SK-N-SH (cell line): ENCODE results near the gene FAM200A. TPM values are rescaled to one million over a fixed set of nuclear protein-coding genes. Genes with fewer than 3 reads are reported as not detected.

ENCODE experiments used
- CTCF ChIA-PET: fragments of 300-600, 350-600 bp; formaldehyde crosslinking; extraction: SDS; loops from one replicate; lab custom pipeline; 2021; lab: Yijun Ruan, JAX
- POLR2A ChIA-PET: fragments of 350-600 bp; sonication (Branson Sonifier 250); formaldehyde crosslinking; extraction: SDS; loops from one replicate; lab custom pipeline; 2020; ENCODE audit warnings: antibody characterized with exemption, inconsistent platforms; lab: Yijun Ruan, JAX
- DNase-seq: peaks from one replicate; pipeline ENCODE4 v3.0.0; 2012
- H2AFZ ChIP-seq: fragments of 200-600 bp; sonication (generic); 2 replicates; pipeline ENCODE4 v1.8.1; 2016; ENCODE audit warnings: antibody characterized with exemption, mild to moderate bottlenecking, low read depth
- H3F3A ChIP-seq: fragments of 200-600 bp; sonication (generic); replicated peaks from 2 replicates; pipeline ENCODE3; 2016; ENCODE audit warnings: antibody characterized with exemption, mild to moderate bottlenecking; ENCODE audit not compliant: insufficient read depth
- H3K27ac ChIP-seq, 2 experiments: fragments of 200-500 bp in 1 of 2; fragments of 200-600 bp in 1 of 2; sonication (Bioruptor generic) in 1 of 2; sonication (generic), shearing (Covaris generic) in 1 of 2; 2 replicates each; pipeline versions ENCODE4 v1.5.1 to v1.6.1; 2014 to 2016; ENCODE audit warnings: low read depth in 2 of 2, inconsistent platforms in 1 of 2, low read length in 1 of 2, mild to moderate bottlenecking in 1 of 2, mixed read lengths in 1 of 2
- H3K27me3 ChIP-seq: fragments of 200-600 bp; sonication (generic), shearing (Covaris generic); 2 replicates; pipeline ENCODE4 v1.6.1; 2016; ENCODE audit warnings: mixed run types; ENCODE audit not compliant: insufficient read depth
- H3K36me3 ChIP-seq, 2 experiments: fragments of 200-500 bp in 1 of 2; fragments of 200-600 bp in 1 of 2; sonication (Bioruptor generic) in 1 of 2; sonication (generic) in 1 of 2; replicated peaks in 1 of 2; 2 replicates each; pipeline versions ENCODE3 to v1.5.1; 2014 to 2016; ENCODE audit warnings: low read length in 1 of 2, mild to moderate bottlenecking in 1 of 2; ENCODE audit not compliant: insufficient read depth in 2 of 2, control insufficient read depth in 1 of 2
- H3K4me1 ChIP-seq, 2 experiments: fragments of 200-500 bp in 1 of 2; fragments of 200-600 bp in 1 of 2; sonication (Bioruptor generic) in 1 of 2; sonication (generic), shearing (Covaris generic) in 1 of 2; 2 replicates each; pipeline versions ENCODE4 v1.5.1 to v1.6.1; 2014 to 2016; ENCODE audit warnings: low read depth in 1 of 2, low read length in 1 of 2, mixed run types in 1 of 2; ENCODE audit not compliant: insufficient read depth in 2 of 2, control insufficient read depth in 1 of 2
- H3K4me2 ChIP-seq: fragments of 200-600 bp; sonication (generic), shearing (Covaris generic); 2 replicates; pipeline ENCODE4 v1.6.1; 2017; ENCODE audit warnings: mixed run types
- H3K4me3 ChIP-seq, 2 experiments: fragments of 200-500 bp in 1 of 2; fragments of 200-600 bp in 1 of 2; sonication (Bioruptor generic) in 1 of 2; sonication (generic), shearing (Covaris generic) in 1 of 2; 2 replicates each; pipeline versions ENCODE4 v1.5.1 to v1.8.1; 2014 to 2016; ENCODE audit warnings: low read depth in 2 of 2, inconsistent platforms in 1 of 2, low read length in 1 of 2, mild to moderate bottlenecking in 1 of 2, mixed read lengths in 1 of 2, moderate library complexity in 1 of 2
- H3K79me2 ChIP-seq: fragments of 200-600 bp; sonication (generic); 2 replicates; pipeline ENCODE4 v1.8.1; 2017; ENCODE audit warnings: mild to moderate bottlenecking; ENCODE audit not compliant: insufficient read depth
- H3K9ac ChIP-seq: fragments of 200-600 bp; sonication (generic); 2 replicates; pipeline ENCODE4 v1.6.1; 2017; ENCODE audit warnings: mixed run types
- H3K9me2 ChIP-seq: fragments of 200-600 bp; sonication (generic); 2 replicates; pipeline ENCODE4 v1.6.1; 2017; ENCODE audit warnings: mixed run types
- H3K9me3 ChIP-seq: fragments of 200-600 bp; sonication (generic); 2 replicates; pipeline ENCODE4 v1.6.1; 2017; ENCODE audit warnings: mixed run types, mild to moderate bottlenecking, moderate library complexity
- H4K20me1 ChIP-seq: fragments of 200-600 bp; sonication (generic); 2 replicates; pipeline ENCODE4 v1.6.1; 2017; ENCODE audit warnings: mild to moderate bottlenecking, mixed run types; ENCODE audit not compliant: insufficient read depth
- CHD2 ChIP-seq: fragments of 150-350 bp; IDR thresholded peaks from 2 replicates; pipeline ENCODE4 v1.6.1; 2018; ENCODE audit warnings: low read length; ENCODE audit not compliant: partially characterized antibody
- CTCF ChIP-seq: fragments of 200-600 bp; sonication (generic); IDR thresholded peaks from 2 replicates; pipeline ENCODE4 v1.6.1; 2017; ENCODE audit warnings: antibody characterized with exemption, mild to moderate bottlenecking, moderate library complexity
- ELF1 ChIP-seq: IDR thresholded peaks from 2 replicates; pipeline ENCODE4 v1.4.0; 2012
- EP300 ChIP-seq, 2 experiments: IDR thresholded peaks; 2 replicates each; pipeline versions ENCODE4 v1.4.0 to v1.6.1; 2012; ENCODE audit warnings: borderline replicate concordance in 1 of 2, low read depth in 1 of 2, low read length in 1 of 2
- EZH2phosphoT487 ChIP-seq: fragments of 200-600 bp; sonication (generic); IDR thresholded peaks from 2 replicates; pipeline ENCODE4 v1.6.1; 2017; ENCODE audit warnings: low read depth, mixed run types, mild to moderate bottlenecking, antibody characterized with exemption, moderate library complexity, borderline replicate concordance
- FOSL2 ChIP-seq: IDR thresholded peaks from 2 replicates; pipeline ENCODE4 v1.4.0; 2012; ENCODE audit warnings: low read depth, mild to moderate bottlenecking, moderate library complexity, borderline replicate concordance
- FOXJ3 ChIP-seq: sonication (generic); formaldehyde crosslinking; IDR thresholded peaks from 2 replicates; pipeline ENCODE4 v1.5.1; 2020; ENCODE audit warnings: mild to moderate bottlenecking, missing genetic modification reagents
- FOXM1 ChIP-seq: IDR thresholded peaks from 2 replicates; pipeline ENCODE4 v1.4.0; 2012; ENCODE audit warnings: low read depth, mild to moderate bottlenecking
- GABPA ChIP-seq: IDR thresholded peaks from 2 replicates; pipeline ENCODE4 v1.4.0; 2012; ENCODE audit warnings: low read depth, mild to moderate bottlenecking
- GATA2 ChIP-seq: sonication (generic); formaldehyde crosslinking; IDR thresholded peaks from 2 replicates; pipeline ENCODE4 v1.5.0; 2020; ENCODE audit warnings: mild to moderate bottlenecking, missing genetic modification reagents
- JUND ChIP-seq: IDR thresholded peaks from 2 replicates; pipeline ENCODE4 v1.4.0; 2012
- MAX ChIP-seq: IDR thresholded peaks from 2 replicates; pipeline ENCODE4 v1.4.0; 2012; ENCODE audit warnings: low read depth
- MEF2A ChIP-seq: IDR thresholded peaks from 2 replicates; pipeline ENCODE4 v1.4.0; 2012; ENCODE audit warnings: low read depth, borderline replicate concordance
- NRF1 ChIP-seq: IDR thresholded peaks from 2 replicates; pipeline ENCODE4 v1.6.1; 2012; ENCODE audit warnings: low read depth, mild to moderate bottlenecking, low read length
- POLR2AphosphoS5 ChIP-seq: IDR thresholded peaks from 2 replicates; pipeline ENCODE4 v1.6.1; 2012; ENCODE audit warnings: low read depth, low read length
- SIN3A ChIP-seq: IDR thresholded peaks from 2 replicates; pipeline ENCODE4 v1.6.1; 2012; ENCODE audit warnings: low read depth, mild to moderate bottlenecking, low read length, moderate library complexity, borderline replicate concordance
- SMC3 ChIP-seq: IDR thresholded peaks from 2 replicates; pipeline ENCODE4 v1.6.1; 2012; ENCODE audit warnings: low read depth, low read length, improper control_type of control experiment
- TAF1 ChIP-seq: IDR thresholded peaks from 2 replicates; pipeline ENCODE4 v1.6.1; 2012; ENCODE audit warnings: low read depth, mild to moderate bottlenecking, low read length, moderate library complexity, borderline replicate concordance
- TCF12 ChIP-seq: IDR thresholded peaks from 2 replicates; pipeline ENCODE4 v1.4.0; 2012
- TEAD4 ChIP-seq: IDR thresholded peaks from 2 replicates; pipeline ENCODE4 v1.4.0; 2012; ENCODE audit warnings: mild to moderate bottlenecking, borderline replicate concordance; ENCODE audit not compliant: insufficient read depth
- USF1 ChIP-seq: IDR thresholded peaks from 2 replicates; pipeline ENCODE4 v1.4.0; 2012; ENCODE audit warnings: low read depth, borderline replicate concordance
- USF2 ChIP-seq: fragments of 150-350 bp; IDR thresholded peaks from 2 replicates; pipeline ENCODE4 v1.6.1; 2017; ENCODE audit warnings: antibody characterized with exemption, low read length, low read depth, borderline replicate concordance
- WGBS: methylation state at CpG from one replicate; pipeline ENCODE4 v1.1.6; 2017; ENCODE audit warnings: low lambda C conversion rate; 5-methylcytosine and 5-hydroxymethylcytosine counted together
- polyA plus RNA-seq, 3 experiments: library from polyadenylated mRNA; depleted of rRNA; stranded (reverse); fragments of >200 nt; gene quantifications; 2 replicates each; pipeline ENCODE4 v1.2.3, GENCODE V29; 2012

FAM200A gene
- polyA plus RNA-seq, 1 of the 3 experiments (the other 2 are of a cell fraction) = 6.2 TPM

GRCh38 chr7:99500637-99501009, 51.3 kb downstream of the FAM200A start:
- CTCF ChIA-PET = interaction anchor here (1.1 to 1.4 kb wide), 3 partner anchors 44 to 115 kb away, joined by 3 to 4 read pairs (median 4); no protein-coding TSS in a partner anchor
- Histone ChIP-seq H3K4me3 (peak overlapping the region; percentile 65 to 80), H3K36me3 (peaks cover 3 to 21% of the 10 kb centered on the region in 2 experiments), H2AFZ (peak overlapping the region; percentile 90), H3K4me2 (peak overlapping the region; percentile 91), H3K9me2 (no peaks in the 10 kb centered on the region), H3K9ac (peak overlapping the region; percentile 74), H3K27ac (peak overlapping the region; percentile 75 to 87; a peak in 3 of 4 replicates), H3K9me3 (no peaks in the 10 kb centered on the region), H3K79me2 (peaks cover 63% of the 10 kb centered on the region), H4K20me1 (peaks cover 18% of the 10 kb centered on the region), H3K27me3 (no peaks in the 10 kb centered on the region), H3K4me1 (peaks cover 9 to 10% of the 10 kb centered on the region in 2 experiments; a peak in 3 of 4 replicates), H3F3A (peaks cover 7% of the 10 kb centered on the region)
- TF ChIP-seq MEF2A (no peak), MAX (no peak), FOXM1 (no peak), JUND (no peak), TEAD4 (no peak), TAF1 (no peak), NRF1 (no peak), CTCF (no peak)
- no peak for DNase-seq
- POLR2A ChIA-PET = interaction anchor here (0.6 to 1.7 kb wide), 9 partner anchors 13 to 117 kb away, joined by 3 to 15 read pairs (median 6); partner anchors contain the start of genes BUD31, FAM200A, PDAP1 and ZNF655
- WGBS = 46% methylated on average over 16 of the region's 16 CpGs

- Histone ChIP-seq H3K9me3 (no peaks in the 10 kb centered on the region), H2AFZ (peak within 1 kb of the TSS; percentile 90), H3K4me3 (peak within 1 kb of the TSS; percentile 65 to 80), H3K9me2 (no peaks in the 10 kb centered on the region), H3K9ac (peak within 1 kb of the TSS; percentile 74), H3K79me2 (peaks cover 64% of the 10 kb centered on the region), H3K27me3 (no peaks in the 10 kb centered on the region), H3K27ac (peak within 1 kb of the TSS; percentile 75 to 87), H4K20me1 (peaks cover 18% of the 10 kb centered on the region), H3K4me1 (peaks cover 9 to 10% of the 10 kb centered on the region in 2 experiments; a peak in 3 of 4 replicates), H3K4me2 (peak within 1 kb of the TSS; percentile 91), H3F3A (peaks cover 7% of the 10 kb centered on the region), H3K36me3 (peaks cover 3 to 27% of the 10 kb centered on the region in 2 experiments)
- ChIA-PET CTCF (interaction anchor here (1.1 to 1.4 kb wide), 3 partner anchors 43 to 116 kb away, joined by 3 to 4 read pairs (median 4); no protein-coding TSS in a partner anchor), POLR2A (interaction anchor here (0.5 to 1.7 kb wide), 12 partner anchors 11 to 117 kb away, joined by 3 to 15 read pairs (median 4); partner anchors contain the start of genes BUD31, FAM200A, PDAP1 and ZNF655)
- WGBS = under 1% methylated on average over 50 of the region's 68 CpGs
- peak; percentile 95 for DNase-seq
- peak; percentile 99 for TF ChIP-seq GABPA
- TF ChIP-seq EP300 (IDR thresholded peaks at IDR 0.05; ENCODE audit: borderline replicate concordance in 1 of 2, low read depth in 1 of 2, low read length in 1 of 2) = no peak; a peak in 1 of 4 replicates
- TF ChIP-seq SIN3A = peak; percentile 97
- peak; percentile 22; the same call in 1 of the 2 replicates for TF ChIP-seq FOSL2
- TF ChIP-seq CHD2 = peak; percentile 85
- no peak for TF ChIP-seq NRF1
- TF ChIP-seq POLR2AphosphoS5 = peak; percentile 98
- TF ChIP-seq JUND = no peak
- 0 out of 2 replicates have a peak, but pooled peaks have one; percentile 28 for TF ChIP-seq TEAD4
- TF ChIP-seq USF1 = peak; percentile 56
- no peak for TF ChIP-seq FOXJ3
- TF ChIP-seq TCF12 = peak; percentile 54; the same call in 1 of the 2 replicates
- TF ChIP-seq SMC3 = no peak
- peak; percentile 92 for TF ChIP-seq ELF1
- no peak for TF ChIP-seq USF2
- peak; percentile 95 for TF ChIP-seq TAF1
- TF ChIP-seq EZH2phosphoT487 = no peak
- TF ChIP-seq MEF2A = no peak
- TF ChIP-seq GATA2 (CRISPR knock-in tag) = no peak
Observed at GRCh38 chr7:99499721-99500636, 51.9 kb downstream of the FAM200A start, which contains the start of gene ZNF394. Gene ZNF394, minus strand, starts transcription at chr7:99500281. Its CDS starts 188 bp downstream, at chr7:99500093.
